Activated T-cell treated with anti-CD3 and anti-CD28 coated beads for 48 hours (primary cell): Measurements from ENCODE around the gene LRMDA.
"Not testable (repeated sequence)": the region's sequence is repeated elsewhere in the genome, so short reads cannot be mapped to it uniquely, and the experiment has no call there.

Experiments
- DNase-seq: peaks from one replicate; pipeline ENCODE4 v3.0.0-alpha.2; 2020; ENCODE audit warnings: low read depth

Gene LRMDA

GRCh38 chr10:75589895-75590654 is 158.7 kb downstream of the LRMDA start:
- DNase-seq: no peak

DNA sequence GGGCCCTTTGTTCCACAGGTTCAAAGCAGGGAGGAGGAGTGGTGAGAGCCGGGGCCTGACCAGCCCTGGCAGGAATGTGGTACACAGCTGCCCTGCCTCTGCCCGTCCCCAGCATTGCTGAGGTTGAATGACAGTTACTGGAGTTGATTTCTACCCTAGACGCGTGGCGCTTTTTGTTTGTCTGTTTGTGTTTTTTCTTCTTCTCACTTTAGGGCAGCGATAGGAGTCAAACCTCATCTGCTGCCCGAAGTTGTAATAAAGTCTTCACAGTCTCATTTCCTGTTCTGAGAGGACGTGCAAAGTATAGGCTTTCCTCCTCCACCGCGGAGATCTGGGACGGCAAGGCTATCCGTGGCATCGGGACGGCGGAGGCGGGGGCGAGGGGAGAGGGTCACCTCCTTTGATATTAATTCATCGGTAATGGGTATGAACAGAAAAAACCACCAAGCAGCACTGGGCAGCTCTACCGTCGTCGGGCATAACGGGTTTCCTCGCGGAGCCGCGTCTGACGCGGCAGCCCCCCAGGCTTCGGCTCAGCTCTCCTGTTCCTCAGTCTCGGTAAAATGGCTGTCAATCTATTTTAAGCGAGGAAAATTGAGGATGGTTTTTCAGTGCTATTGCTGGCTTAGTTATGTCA is 160.8 kb downstream of the LRMDA start:
- no peak for DNase-seq

GRCh38 chr10:75592791-75593643 is 161.6 kb downstream of the LRMDA start:
- no peak for DNase-seq

DNA sequence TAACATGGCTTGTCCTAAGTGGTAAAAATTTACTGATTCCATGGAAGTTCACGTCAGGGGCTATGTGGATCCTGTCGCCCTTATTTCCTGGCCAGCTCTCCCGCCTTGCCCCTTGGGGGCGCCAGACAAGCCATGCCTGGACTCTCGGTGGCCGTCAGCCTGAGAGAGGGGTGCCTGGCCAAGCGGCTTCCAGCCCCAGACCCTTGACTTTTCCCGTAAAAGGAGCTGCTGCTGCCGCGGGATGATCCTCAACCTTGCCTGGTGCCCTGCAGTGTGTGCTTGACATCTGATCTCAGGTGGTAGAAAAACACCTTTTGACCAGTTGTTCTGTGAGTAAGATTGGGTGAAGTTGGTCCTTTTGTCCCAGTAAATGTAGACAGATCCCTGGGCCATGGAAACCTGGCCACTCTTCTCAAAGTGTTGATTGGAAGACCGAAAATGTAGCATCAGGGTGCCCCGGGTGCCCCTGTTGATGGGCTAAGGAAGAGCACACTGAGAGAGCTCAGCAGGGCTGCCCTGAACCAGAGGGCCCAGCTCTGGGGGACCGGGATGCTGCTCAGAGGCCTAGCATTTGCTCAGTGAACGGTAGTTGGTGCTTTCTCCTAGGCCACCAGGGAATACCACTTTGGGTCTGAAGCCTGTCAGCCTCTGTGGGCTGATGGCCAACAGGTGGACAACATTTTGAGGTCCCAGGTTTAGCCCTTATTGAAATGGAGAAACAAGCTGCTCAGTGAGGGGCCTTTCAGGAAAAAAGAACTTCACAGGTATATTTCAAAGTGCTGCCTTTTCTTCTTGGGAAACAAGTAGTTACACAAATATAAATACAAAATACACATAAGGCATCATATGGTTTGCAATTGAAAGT is 162.5 kb downstream of the LRMDA start:
- no peak for DNase-seq

DNA sequence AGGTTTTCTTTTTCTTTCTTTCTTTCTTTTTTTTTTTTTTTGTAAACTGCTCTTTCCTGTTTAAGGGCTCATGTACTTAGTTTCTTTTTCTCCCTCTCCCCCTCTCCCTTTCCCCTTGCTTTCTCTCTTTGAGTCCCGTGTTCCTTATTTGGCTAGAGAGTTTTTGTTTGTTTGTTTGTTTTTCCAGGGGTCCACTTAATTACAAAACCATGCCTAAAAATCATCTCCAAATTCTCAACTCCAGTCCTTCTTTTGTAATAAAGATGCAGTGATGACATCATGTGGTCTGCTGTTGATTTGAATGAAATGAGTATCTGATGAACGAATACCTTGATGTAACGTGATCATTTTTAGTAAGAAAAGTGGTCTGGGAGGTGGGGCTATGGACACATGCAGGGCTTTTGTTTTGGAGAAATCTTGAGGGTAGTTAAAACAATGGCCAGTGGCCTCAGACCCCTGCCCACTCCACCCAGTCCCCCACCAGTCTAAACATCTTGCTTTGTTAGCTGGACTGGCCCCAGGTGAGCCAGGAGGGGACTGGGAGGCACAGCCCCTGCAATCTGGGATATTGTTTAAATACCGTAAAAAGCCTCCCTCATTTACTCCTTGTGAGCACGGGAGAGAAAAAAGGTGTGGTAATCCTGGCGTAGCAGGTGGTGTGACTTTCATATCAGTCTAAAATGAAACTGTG is 165.7 kb downstream of the LRMDA start:
- DNase-seq: no peak

DNA sequence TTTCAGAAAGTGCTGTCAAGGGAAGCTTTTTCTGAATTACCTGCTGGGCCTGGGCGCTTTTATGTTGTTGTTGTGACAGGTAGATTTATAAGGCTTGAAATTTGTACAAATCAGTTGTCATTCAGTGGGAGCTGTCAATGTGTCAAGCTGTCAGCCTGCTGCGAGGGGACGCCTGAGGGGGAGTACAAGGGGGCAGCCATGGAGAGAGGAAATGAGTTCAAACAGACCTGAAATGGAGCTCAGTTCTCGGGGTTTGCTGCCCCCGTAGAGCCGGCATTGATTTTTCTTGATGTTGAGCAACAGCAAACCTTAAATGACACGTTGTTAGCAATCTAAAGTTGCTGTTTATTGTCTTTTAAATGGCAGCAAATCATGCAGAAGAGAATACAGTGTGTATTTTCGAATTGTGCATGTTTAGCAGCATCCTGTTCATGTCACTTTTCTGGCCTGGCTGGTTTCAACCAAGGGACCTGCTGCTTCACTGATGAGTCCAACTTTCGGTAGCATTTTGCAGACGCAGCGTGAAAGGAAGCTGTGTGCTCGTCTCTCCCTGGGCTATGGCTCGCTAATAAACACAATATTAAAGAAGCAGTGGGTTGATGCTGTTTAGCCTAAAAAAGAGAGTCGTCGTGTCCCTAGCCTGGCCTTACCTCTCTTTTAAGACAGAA is 166.5 kb downstream of the LRMDA start:
- no peak for DNase-seq

DNA sequence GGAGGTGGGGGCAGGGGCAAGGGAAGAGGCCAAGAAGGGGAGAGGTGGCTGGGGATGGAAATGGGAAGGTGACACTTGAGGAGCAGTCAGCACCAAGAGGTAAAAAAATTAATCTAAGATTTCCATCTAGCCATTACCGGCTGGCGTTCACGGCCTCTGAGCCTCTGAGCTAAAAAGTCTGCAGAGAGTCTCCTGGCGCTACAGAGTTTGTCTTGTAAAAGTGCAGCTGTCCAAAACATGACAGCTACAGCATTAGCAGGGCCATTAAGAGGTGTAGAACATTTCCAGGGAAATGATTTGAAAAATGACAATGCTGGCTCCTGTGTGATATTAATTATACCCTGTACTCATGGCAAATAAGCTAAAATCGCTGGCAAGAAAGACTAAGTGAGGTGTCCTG is 167.6 kb downstream of the LRMDA start:
- no peak for DNase-seq

- DNase-seq: no peak
Observed at GRCh38 chr10:75599875-75600648, 168.6 kb downstream of the LRMDA start.

- no peak for DNase-seq
Observed at GRCh38 chr10:75600833-75601232, 169.4 kb downstream of the LRMDA start.

DNA sequence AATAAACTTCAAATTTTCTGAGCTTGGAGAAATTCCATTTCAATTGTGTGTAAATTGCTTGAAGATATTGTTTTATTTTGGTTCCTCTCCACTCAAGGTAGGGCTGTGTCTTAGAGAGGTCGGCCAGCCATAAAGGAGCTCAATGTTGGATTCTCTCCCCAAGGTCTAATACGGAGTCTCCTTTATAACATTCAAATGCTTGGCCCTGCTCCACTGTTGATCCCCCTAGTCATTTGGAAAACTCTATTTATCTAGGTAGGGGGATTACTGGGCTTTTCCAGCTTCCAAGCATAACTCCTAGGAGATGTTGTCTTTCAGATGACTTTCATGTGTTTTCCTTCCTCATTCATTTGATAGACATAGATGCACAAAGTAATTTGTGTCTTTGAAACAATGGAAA is 170.9 kb downstream of the LRMDA start:
- no peak for DNase-seq

GRCh38 chr10:75605096-75605495 is 173.7 kb downstream of the LRMDA start:
- no peak for DNase-seq

GRCh38 chr10:75605795-75606194 is 174.4 kb downstream of the LRMDA start:
- not testable (repeated sequence) for DNase-seq

DNA sequence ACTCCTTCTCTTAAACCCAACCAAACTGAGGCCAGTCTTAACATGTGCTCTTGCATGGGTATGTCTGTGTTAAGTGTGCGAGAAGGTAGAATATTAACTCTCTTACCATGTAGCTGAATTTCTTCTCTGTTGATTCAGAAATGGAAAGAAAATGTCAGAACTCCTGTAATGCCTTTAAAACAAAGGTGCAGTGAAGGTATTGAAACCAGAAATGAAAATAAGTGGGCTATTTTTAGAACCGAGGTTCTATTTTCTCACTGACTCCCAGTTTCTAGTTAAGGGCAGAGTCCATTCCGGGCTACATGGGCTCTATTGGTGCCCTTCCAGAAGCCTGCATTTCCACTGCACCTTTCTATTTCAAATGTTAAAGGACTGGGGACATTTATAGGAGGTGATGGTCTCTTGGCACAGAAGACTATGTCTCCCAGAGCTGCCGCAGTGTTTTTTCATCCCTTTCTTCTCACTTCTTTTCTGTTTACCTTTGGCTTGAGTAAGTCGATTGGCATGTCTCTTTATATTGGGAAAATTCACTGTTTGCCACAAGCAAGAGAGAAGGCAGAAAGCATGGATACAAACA is 174.9 kb downstream of the LRMDA start:
- DNase-seq: no peak

DNA sequence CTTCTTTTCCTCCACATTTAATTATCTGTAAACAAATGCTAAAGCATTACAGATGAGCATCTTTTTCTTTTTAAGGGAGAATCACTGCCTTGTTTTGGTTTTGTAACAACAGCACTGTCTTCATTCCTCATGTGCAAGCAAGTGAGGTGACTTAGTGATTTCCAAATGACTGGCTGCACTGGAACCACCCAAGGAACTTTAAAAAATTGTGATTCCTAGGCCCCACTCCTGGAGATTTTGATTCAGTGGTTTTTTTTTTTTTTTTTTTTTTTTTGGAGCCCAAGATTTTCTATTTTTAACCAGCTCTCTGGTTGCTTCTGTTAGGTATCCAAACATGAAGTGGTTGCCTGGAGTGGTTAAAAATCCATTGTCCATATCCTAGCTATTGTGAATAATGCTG is 176.2 kb downstream of the LRMDA start:
- DNase-seq: no peak

- DNase-seq: no peak
Observed at GRCh38 chr10:75610183-75610582, 178.8 kb downstream of the LRMDA start.

GRCh38 chr10:75611172-75611992 is 180.0 kb downstream of the LRMDA start:
- no peak for DNase-seq

- no peak for DNase-seq
Observed at GRCh38 chr10:75611993-75612372, 180.6 kb downstream of the LRMDA start.

DNA sequence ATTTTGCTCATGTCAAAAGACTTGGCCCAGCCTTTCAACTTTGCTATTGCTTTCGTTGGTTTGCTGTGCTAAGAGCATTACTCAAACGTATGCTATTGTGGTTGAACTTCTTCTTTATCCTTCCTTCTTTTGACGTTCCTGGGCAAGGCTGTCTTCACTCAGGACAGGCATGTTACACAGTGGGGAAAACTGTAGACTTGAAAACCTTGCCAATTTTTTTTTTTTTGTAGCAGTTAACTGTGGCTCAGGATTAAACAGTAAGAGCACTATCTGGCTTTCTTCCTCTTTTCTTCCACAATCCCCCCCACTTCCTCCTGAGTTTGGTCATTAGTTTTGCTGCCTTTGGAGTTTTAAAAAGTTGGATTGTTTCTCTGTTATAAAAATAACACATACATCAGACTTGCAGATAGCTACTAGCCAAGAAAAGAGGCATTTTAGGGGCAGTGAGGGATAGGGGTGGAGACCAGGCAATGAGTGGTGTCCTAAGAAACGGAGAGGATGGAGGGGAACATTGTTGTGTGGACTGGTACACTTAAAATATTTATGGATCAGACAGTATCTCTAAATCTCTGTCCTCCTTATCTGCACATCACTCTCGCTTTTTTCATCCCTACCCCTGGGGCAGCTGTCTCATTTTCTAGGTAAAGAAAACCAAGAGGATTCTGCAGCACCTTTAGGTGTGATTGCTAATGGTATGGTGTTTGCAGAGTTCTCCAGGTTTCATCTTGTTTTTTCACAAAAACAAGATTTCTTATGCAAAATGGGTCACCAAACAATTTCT is 181.7 kb downstream of the LRMDA start:
- no peak for DNase-seq
